Measurements from ENCODE around the gene BNC2. TPM values are rescaled to one million over a fixed set of nuclear protein-coding genes. Genes with fewer than 3 reads are reported as not detected.

BNC2 gene
- total RNA-seq, 1 experiment from 2014 or later, result 2.9 TPM

DNA sequence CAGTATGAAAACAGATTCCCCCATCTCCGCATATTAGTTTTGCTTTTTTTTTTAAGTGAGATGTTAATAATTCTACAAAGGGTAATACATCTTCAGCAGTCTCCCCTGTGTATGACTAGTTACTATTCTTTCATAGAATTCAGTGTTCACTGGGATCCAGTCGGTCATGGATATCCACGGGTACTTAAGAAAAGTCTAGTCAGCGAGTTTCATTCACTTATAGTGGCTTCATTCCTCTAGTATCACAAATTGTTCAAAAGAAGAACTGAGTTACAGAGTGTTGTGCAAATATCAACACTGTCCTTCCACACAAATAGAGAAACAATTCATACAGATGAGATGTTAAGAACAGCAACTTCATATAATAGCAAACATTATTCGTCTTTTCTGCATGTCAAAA is 35.7 kb downstream of the BNC2 start:
- Histone ChIP-seq H3K4me1 (replicated peaks; ENCODE audit: insufficient read depth) (no peaks in the 10 kb centered on the region), H3K79me2 (ENCODE audit: low read depth) (no peaks in the 10 kb centered on the region), H3K27ac (no peak overlapping the region), H3K9me3 (ENCODE audit: insufficient read depth, low read depth) (no peaks in the 10 kb centered on the region), H3K4me3 (no peak overlapping the region), H3F3A (ENCODE audit: insufficient read depth, low read depth) (no peaks in the 10 kb centered on the region), H3K9me2 (ENCODE audit: insufficient read depth) (no peaks in the 10 kb centered on the region), H2AFZ (no peak overlapping the region), H3K36me3 (ENCODE audit: low read depth) (no peaks in the 10 kb centered on the region), H4K20me1 (ENCODE audit: insufficient read depth) (no peaks in the 10 kb centered on the region), H3K27me3 (ENCODE audit: insufficient read depth, low read depth) (no peaks in the 10 kb centered on the region), H3K4me2 (no peak overlapping the region)
- no peak for DNase-seq
- TF ChIP-seq, protein P1, sequence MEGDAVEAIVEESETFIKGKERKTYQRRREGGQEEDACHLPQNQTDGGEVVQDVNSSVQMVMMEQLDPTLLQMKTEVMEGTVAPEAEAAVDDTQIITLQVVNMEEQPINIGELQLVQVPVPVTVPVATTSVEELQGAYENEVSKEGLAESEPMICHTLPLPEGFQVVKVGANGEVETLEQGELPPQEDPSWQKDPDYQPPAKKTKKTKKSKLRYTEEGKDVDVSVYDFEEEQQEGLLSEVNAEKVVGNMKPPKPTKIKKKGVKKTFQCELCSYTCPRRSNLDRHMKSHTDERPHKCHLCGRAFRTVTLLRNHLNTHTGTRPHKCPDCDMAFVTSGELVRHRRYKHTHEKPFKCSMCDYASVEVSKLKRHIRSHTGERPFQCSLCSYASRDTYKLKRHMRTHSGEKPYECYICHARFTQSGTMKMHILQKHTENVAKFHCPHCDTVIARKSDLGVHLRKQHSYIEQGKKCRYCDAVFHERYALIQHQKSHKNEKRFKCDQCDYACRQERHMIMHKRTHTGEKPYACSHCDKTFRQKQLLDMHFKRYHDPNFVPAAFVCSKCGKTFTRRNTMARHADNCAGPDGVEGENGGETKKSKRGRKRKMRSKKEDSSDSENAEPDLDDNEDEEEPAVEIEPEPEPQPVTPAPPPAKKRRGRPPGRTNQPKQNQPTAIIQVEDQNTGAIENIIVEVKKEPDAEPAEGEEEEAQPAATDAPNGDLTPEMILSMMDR (conservative IDR thresholded peaks at IDR 0.05), result no peak
- BruUV-seq (replicated peaks), result no TSS peak
- intact Hi-C loops (cut with micrococcal nuclease; ENCODE audit: unreplicated experiment), result no loop called here
- CTCF ChIA-PET, result no interaction called here
- POLR2A ChIA-PET (ENCODE audit: unreplicated experiment), result no interaction called here

DNA sequence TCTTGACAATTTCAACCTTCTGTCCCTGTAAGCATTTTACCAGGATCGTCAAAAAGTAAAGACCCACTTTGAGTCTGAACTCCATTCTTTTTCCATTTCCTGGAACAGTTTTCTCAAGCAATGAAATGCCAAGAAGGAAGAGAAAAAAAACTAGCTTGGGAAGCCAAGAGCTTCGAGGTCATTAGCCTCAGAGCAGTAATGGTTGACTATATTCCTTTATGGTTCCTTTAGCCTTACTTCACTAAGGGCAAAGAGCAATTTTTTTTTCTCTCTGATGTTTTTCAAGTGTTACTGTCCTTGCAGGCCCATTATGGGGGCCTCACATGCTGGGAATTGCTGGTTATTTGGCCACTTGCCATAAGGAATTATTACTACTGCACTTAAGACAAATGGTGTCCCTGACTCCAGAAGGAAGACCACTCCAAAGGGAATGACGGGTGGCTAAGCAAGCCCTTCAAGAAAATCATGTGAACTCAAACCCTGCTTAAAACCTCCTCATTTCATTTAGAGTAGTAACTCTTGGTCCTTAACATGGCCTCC is 37.1 kb downstream of the BNC2 start:
- Histone ChIP-seq H3K9me2 (ENCODE audit: insufficient read depth) (no peaks in the 10 kb centered on the region), H3F3A (ENCODE audit: insufficient read depth, low read depth) (no peaks in the 10 kb centered on the region), H2AFZ (no peak overlapping the region), H3K36me3 (ENCODE audit: low read depth) (no peaks in the 10 kb centered on the region), H3K4me1 (replicated peaks; ENCODE audit: insufficient read depth) (no peaks in the 10 kb centered on the region), H3K4me3 (no peak overlapping the region), H3K79me2 (ENCODE audit: low read depth) (no peaks in the 10 kb centered on the region), H3K27me3 (ENCODE audit: insufficient read depth, low read depth) (no peaks in the 10 kb centered on the region), H3K9me3 (ENCODE audit: insufficient read depth, low read depth) (no peaks in the 10 kb centered on the region), H4K20me1 (ENCODE audit: insufficient read depth) (no peaks in the 10 kb centered on the region), H3K27ac (no peak overlapping the region), H3K4me2 (no peak overlapping the region)
- ChIA-PET CTCF (no interaction called here), POLR2A (ENCODE audit: unreplicated experiment) (no interaction called here)
- intact Hi-C loops (cut with micrococcal nuclease; ENCODE audit: unreplicated experiment), result no loop called here
- TF ChIP-seq, protein P1 (conservative IDR thresholded peaks at IDR 0.05), result no peak
- no peak for TF ChIP-seq EZH2 (IDR thresholded peaks at IDR 0.05; ENCODE audit: low read depth)
- BruUV-seq (replicated peaks), result no TSS peak
- no peak for DNase-seq

DNA sequence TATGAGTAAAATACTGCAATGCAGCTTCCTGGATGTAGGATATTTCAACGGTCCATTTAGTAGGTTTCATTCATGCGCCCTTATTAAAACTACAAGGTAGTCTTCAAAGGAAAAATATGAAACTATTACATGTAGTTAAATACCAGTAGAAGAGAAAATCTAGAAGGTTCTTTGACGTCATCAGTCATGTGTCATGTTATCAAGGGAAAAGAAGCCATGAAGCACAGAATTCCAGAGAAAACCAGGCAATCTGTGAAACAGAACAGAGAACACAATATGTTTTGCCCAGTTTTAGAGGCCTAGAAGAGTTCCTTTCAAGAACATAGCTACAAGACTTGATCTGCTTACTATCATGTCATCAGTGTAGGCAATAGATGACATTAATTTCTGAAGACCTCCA is 38.4 kb downstream of the BNC2 start:
- no peak overlapping the region for H2AFZ ChIP-seq
- DNase-seq, result no peak
- POLR2A ChIA-PET (ENCODE audit: unreplicated experiment), result no interaction called here
- no peaks in the 10 kb centered on the region for H4K20me1 ChIP-seq (ENCODE audit: insufficient read depth)
- CTCF ChIA-PET, result no interaction called here
- H3K79me2 ChIP-seq (ENCODE audit: low read depth), result no peaks in the 10 kb centered on the region
- H3K4me3 ChIP-seq, result no peak overlapping the region
- no peaks in the 10 kb centered on the region for H3K36me3 ChIP-seq (ENCODE audit: low read depth)
- H3K9me2 ChIP-seq (ENCODE audit: insufficient read depth), result no peaks in the 10 kb centered on the region
- H3K27me3 ChIP-seq (ENCODE audit: insufficient read depth, low read depth), result no peaks in the 10 kb centered on the region
- no peak for TF ChIP-seq EZH2 (IDR thresholded peaks at IDR 0.05; ENCODE audit: low read depth)
- TF ChIP-seq, protein P1 (conservative IDR thresholded peaks at IDR 0.05), result no peak
- intact Hi-C loops (cut with micrococcal nuclease; ENCODE audit: unreplicated experiment), result no loop called here
- no peaks in the 10 kb centered on the region for H3K9me3 ChIP-seq (ENCODE audit: insufficient read depth, low read depth)
- H3K4me1 ChIP-seq (replicated peaks; ENCODE audit: insufficient read depth), result no peaks in the 10 kb centered on the region
- no peaks in the 10 kb centered on the region for H3F3A ChIP-seq (ENCODE audit: insufficient read depth, low read depth)
- no TSS peak for BruUV-seq (replicated peaks)
- no peak overlapping the region for H3K27ac ChIP-seq
- H3K4me2 ChIP-seq, result no peak overlapping the region

Data from PC-9 (cell line).